ENCODE measurements around the gene CCT6B. TPM values are rescaled to one million over a fixed set of nuclear protein-coding genes. Genes with fewer than 3 reads are reported as not detected.
"Not testable (repeated sequence)": the region's sequence is repeated elsewhere in the genome, so short reads cannot be mapped to it uniquely, and the experiment has no call there.

Gene CCT6B
- total RNA-seq, 4 donors from 2014 or later, result 3.8 to 6.8 (median 4.4) TPM

DNA sequence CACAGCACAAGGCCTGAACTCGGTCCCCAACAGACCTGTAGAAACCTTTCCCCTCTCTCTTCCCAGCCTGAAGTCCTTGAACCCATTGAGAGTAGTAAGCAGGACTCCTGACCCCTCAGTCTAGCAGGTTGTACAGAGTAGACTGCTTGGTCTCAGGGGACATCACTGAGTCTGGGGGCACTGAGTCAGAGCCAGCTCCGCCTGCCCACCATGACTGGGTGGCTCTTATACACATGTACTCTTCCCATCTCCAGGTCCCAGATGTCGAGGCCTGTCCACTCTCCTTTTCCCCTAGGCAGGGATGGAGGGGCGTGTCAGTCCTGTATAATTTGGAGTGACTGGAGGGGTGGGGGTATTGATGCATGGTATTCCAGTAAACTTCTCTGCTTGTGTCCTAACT lies 42.5 kb upstream of the CCT6B start:
- TF ChIP-seq POLR2A (IDR thresholded peaks at IDR 0.05) (no peak), CTCF (IDR thresholded peaks at IDR 0.05) (no peak)
- intact Hi-C loops (cut with DNase I), result no loop called here
- H3K4me3 ChIP-seq (replicated peaks in 1 of 3), result no peak overlapping the region
- WGBS, 2 donors, result 92 to 93% methylated on average over 4 of the region's 4 CpGs
- peaks cover 25 to 45% of the 10 kb centered on the region in 2 donors for H3K4me1 ChIP-seq
- H3K27ac ChIP-seq, result peak overlapping the region; percentile 87 to 97 (median 91)
- DNase-seq, result no peak
- no peaks in the 10 kb centered on the region for H3K27me3 ChIP-seq
- H3K36me3 ChIP-seq, result peaks cover 0 to 4% of the 10 kb centered on the region in 2 donors
- no peaks in the 10 kb centered on the region for H3K9me3 ChIP-seq

DNA sequence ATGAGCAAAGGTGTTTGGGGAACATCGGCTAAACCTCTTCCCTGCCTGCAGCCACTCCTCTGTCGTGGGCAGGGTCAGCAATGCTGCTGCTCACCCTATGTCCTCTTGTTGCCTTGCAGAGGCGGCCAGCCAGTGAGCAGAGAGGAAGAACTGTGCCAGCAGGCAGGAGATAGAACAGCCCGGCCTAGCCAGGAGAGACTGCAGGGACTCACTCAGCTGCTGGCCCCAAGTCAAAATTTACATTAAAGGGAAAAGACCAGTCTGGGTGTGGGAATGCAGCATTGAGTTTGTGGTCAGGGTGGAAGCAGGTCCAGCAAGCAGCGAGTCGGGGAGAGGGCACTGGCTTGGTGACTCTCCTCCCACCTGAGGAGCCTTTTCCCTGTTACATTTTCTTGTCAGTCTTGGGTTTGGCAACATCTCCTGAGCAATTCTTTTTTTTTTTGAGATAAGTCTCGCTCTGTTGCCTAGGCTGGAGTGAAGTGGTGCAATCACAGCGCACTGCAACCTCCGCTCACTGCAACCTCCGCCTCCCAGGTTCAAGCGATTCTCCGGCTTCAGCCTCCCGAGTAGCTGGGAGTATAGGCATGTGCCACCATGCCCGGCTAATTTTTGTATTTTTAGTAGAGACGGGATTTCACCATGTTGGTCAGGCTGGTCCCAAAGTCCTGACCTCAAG lies 41.8 kb upstream of the CCT6B start:
- Histone ChIP-seq H3K36me3 (peaks cover 0 to 4% of the 10 kb centered on the region in 2 donors), H3K27me3 (no peaks in the 10 kb centered on the region), H3K9me3 (no peaks in the 10 kb centered on the region), H3K27ac (peak overlapping the region; percentile 87 to 97 (median 91)), H3K4me1 (peaks cover 33 to 53% of the 10 kb centered on the region in 2 donors), H3K4me3 (replicated peaks in 1 of 3) (no peak overlapping the region)
- intact Hi-C loops (cut with DNase I), result no loop called here
- peak; percentile 76 to 82 for DNase-seq
- peak in 1 of 2 donors; percentile 68 for TF ChIP-seq POLR2A (IDR thresholded peaks at IDR 0.05)
- peak in 1 of 6 experiments; percentile 5 for TF ChIP-seq CTCF (IDR thresholded peaks at IDR 0.05)
- 47 to 55% methylated on average over 15 of the region's 15 CpGs for WGBS, 2 donors

- Histone ChIP-seq H3K36me3 (peaks cover 0 to 2% of the 10 kb centered on the region in 2 donors), H3K4me1 (peaks cover 43 to 60% of the 10 kb centered on the region in 2 donors), H3K27ac (peak overlapping the region; percentile 87 to 97 (median 91)), H3K27me3 (no peaks in the 10 kb centered on the region), H3K9me3 (no peaks in the 10 kb centered on the region), H3K4me3 (replicated peaks in 1 of 3) (no peak overlapping the region)
- intact Hi-C loops (cut with DNase I), result no loop called here
- TF ChIP-seq POLR2A (IDR thresholded peaks at IDR 0.05), result no peak
- no peak for TF ChIP-seq CTCF (IDR thresholded peaks at IDR 0.05)
- 93 to 94% methylated on average over 2 of the region's 2 CpGs for WGBS, 2 donors
- DNase-seq, result no peak
Observed at GRCh38 chr17:35001549-35001948, 40.3 kb upstream of the CCT6B start.

DNA sequence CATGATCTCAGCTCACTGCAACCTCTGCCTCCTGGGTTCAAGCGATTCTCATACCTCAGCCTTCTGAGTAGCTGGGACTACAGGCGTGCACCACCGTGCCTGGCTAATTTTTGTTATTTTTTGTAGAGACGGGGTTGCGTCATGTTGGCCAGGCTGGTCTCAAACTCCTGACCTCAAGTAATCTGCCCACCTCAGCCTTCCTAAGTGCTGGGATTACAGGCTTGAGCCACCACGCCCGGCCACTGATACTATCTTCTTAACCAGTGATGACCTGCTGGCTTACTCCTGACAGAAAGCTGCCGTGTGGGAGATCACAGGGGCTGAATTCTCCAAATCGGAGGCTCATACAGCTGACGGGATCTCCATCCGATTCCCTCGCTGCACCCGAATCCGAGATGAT lies 39.7 kb upstream of the CCT6B start:
- DNase-seq; H3K27me3 ChIP-seq; H3K9me3 ChIP-seq; H3K36me3 ChIP-seq; H3K4me3 ChIP-seq (replicated peaks in 1 of 3); intact Hi-C loops (cut with DNase I): not testable (repeated sequence)
- 88 to 93% methylated on average over 14 of the region's 14 CpGs for WGBS, 2 donors
- Histone ChIP-seq H3K27ac (peak overlapping the region; percentile 87 to 97 (median 91)), H3K4me1 (peaks cover 43 to 62% of the 10 kb centered on the region in 2 donors)

DNA sequence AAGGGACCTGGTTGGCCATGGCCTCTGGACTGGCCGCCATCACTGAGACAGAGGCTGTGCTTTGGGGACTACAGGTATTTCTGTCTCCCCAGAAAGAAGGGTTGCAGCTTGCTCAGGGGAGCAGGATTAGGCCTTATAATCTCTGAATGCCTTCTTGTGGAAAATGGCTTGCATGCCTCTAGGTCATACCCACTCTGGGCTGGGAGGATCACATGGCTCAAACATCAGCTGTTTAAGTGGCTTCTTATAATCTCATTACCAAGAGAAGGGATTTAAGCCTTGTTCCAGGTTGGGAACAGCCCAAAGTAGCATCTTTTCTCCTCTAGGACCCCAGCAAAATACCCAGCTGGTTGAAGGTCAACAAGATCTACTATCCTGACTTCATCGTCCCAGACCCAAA lies 38.2 kb upstream of the CCT6B start:
- no peak for DNase-seq
- WGBS, 2 donors, result 93 to 94% methylated on average over 2 of the region's 2 CpGs
- TF ChIP-seq POLR2A (IDR thresholded peaks at IDR 0.05) (no peak), CTCF (IDR thresholded peaks at IDR 0.05) (no peak)
- Histone ChIP-seq H3K4me1 (peaks cover 43 to 62% of the 10 kb centered on the region in 2 donors), H3K9me3 (no peaks in the 10 kb centered on the region), H3K4me3 (replicated peaks in 1 of 3) (no peak overlapping the region), H3K27ac (peak overlapping the region; percentile 91 to 97 (median 95)), H3K36me3 (no peaks in the 10 kb centered on the region), H3K27me3 (no peaks in the 10 kb centered on the region)
- intact Hi-C loops (cut with DNase I), result loop anchor here (5.0 kb wide), 1 partner anchor 93 kb away; no protein-coding TSS in a partner anchor
